ENCODE measurements around the gene PPRC1. TPM values are rescaled to one million over a fixed set of nuclear protein-coding genes. Genes with fewer than 3 reads are reported as not detected.

PPRC1 gene
- total and polyA plus RNA-seq, 7 donors = 4.2 to 39.9 (median 12.5) TPM

GRCh38 chr10:102117391-102118159, 15.3 kb upstream of the PPRC1 start:
- peak; percentile 95 for DNase-seq

DNA sequence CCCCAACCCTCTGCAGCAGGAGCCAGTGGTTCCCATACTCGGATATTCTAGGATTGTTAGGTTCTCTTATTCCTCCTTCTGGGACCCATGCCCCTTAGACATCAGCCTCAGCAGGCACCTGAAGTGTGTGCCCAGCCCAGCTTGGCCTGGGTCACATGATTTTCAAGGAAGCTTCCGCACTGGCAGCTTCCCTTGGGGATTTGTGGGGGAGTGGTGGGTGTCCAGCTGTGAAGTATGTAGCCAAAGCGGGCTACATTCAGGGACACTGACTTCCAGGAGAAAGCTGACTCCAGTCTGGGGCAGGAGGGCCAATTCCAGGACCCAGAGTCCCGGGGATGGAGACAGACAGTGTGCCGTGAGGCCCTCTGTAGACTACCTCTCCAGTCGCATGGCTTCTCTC, 14.0 kb upstream of the PPRC1 start:
- intact Hi-C loops (cut with DNase I) = loop anchor here (2.0 to 5.0 kb wide), 3 partner anchors 54 to 508 kb away; partner anchors contain the start of genes HPS6 and OGA
- Histone ChIP-seq H3K9me3 (no peaks in the 10 kb centered on the region), H3K4me1 (peaks cover 0 to 72% (median 63%) of the 10 kb centered on the region in 4 donors), H3K36me3 (no peaks in the 10 kb centered on the region), H3K27ac (peak overlapping the region; percentile 94 to 100 (median 100)), H3K27me3 (no peaks in the 10 kb centered on the region), H3K4me3 (peak overlapping the region; percentile 87 to 94 (median 89))
- 2 to 6% methylated on average over 6 of the region's 6 CpGs for whole genome bisulfite sequencing, 2 donors
- TF ChIP-seq POLR2AphosphoS5 (IDR thresholded peaks at IDR 0.05) (peak in 1 of 4 donors; percentile 33), CTCF (IDR thresholded peaks at IDR 0.05) (no peak), POLR2A (IDR thresholded peaks at IDR 0.05) (no peak)
- peak; percentile 76 for DNase-seq

More at GRCh38 chr10:102117391-102118159, 15.3 kb upstream of the PPRC1 start:
- Histone ChIP-seq H3K27me3 (no peaks in the 10 kb centered on the region), H3K9me3 (no peaks in the 10 kb centered on the region), H3K4me1 (peaks cover 0 to 84% (median 74%) of the 10 kb centered on the region in 4 donors), H3K4me3 (peak overlapping the region; percentile 87 to 94 (median 89)), H3K36me3 (no peaks in the 10 kb centered on the region), H3K27ac (peak overlapping the region; percentile 94 to 100 (median 100))
- intact Hi-C loops (cut with DNase I) = loop anchor here (2.0 to 5.0 kb wide), 3 partner anchors 53 to 510 kb away; partner anchors contain the start of genes HPS6 and OGA
- WGBS, 2 donors = 8 to 15% methylated on average over 12 of the region's 12 CpGs
- peak; percentile 21 to 72 (median 64) for TF ChIP-seq POLR2AphosphoS5 (IDR thresholded peaks at IDR 0.05)
- no peak for TF ChIP-seq POLR2A (IDR thresholded peaks at IDR 0.05)

GRCh38 chr10:102119417-102120141, 13.3 kb upstream of the PPRC1 start:
- intact Hi-C loops (cut with DNase I) = loop anchor here (2.0 to 5.0 kb wide), 4 partner anchors 55 to 508 kb away; partner anchors contain the start of genes HPS6, NFKB2 and OGA
- peak overlapping the region; percentile 87 to 94 (median 89) for H3K4me3 ChIP-seq
- no peaks in the 10 kb centered on the region for H3K27me3 ChIP-seq
- H3K27ac ChIP-seq = peak overlapping the region; percentile 94 to 100 (median 100)
- 1% methylated on average over 22 of the region's 22 CpGs for WGBS, 2 donors
- peaks cover 0 to 64% (median 58%) of the 10 kb centered on the region in 4 donors for H3K4me1 ChIP-seq
- no peaks in the 10 kb centered on the region for H3K9me3 ChIP-seq
- peak; percentile 93 for DNase-seq
- no peaks in the 10 kb centered on the region for H3K36me3 ChIP-seq
- peak in 1 of 2 donors; percentile 25 for TF ChIP-seq POLR2A (IDR thresholded peaks at IDR 0.05)
- peak in 1 of 4 donors; percentile 10 for TF ChIP-seq POLR2AphosphoS5 (IDR thresholded peaks at IDR 0.05)
- TF ChIP-seq EP300 (IDR thresholded peaks at IDR 0.05) = no peak
- no peak for TF ChIP-seq CTCF (IDR thresholded peaks at IDR 0.05)

DNA sequence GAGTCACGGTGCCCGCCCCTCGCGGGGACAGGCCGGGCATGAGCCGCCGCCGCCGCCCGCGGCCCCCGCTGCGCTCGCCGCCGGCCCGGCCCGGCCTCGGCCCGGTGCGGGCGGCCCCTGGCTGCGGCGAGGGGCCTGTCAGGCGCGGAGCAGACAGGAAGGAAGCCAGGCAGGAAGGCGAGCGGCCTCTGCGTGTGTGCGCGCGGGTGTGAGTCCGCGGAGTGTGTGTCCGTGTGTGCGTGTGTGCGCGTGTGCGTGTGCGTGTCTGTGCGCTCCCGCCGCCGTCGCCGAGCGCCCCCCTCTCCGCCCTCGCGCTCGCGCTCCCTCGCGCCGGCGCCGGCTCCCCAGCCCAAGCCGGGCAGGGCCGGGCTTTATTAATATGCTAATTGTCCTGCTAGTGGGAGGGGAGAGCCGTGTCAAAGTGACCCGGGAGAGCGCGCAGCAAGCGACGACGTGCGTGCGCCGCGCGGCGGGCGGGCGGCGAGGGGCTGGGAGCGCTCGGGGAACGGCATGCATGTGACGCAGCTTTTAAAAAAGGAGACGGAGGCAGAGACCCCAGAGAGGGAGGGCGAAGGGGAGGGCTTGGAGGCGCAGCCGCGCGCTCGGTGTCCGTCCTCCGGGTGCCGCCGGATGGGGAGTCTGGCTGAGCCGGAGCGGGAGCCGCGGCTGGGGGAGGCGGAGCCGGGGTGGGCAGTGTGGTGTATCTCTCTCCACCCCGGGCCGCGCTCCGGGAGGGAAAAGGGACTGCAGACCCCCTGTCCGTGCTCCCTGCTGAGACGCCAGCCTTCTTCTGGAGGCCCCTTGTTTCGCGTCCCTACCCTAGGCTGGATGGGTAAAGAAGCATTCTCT, 12.5 kb upstream of the PPRC1 start, which contains the start of gene LDB1:
LDB1 (minus strand) TSS at position 227 of the 849 bp plus-strand sequence. CDS start 258 bp downstream, outside the sequence.
- peak; percentile 92 for DNase-seq
- H3K36me3 ChIP-seq = no peaks in the 10 kb centered on the region
- intact Hi-C loops (cut with DNase I) = loop anchor here (2.0 kb wide), 1 partner anchor 274 kb away; the partner anchor contains the start of gene NFKB2
- peak within 1 kb of the TSS; percentile 87 to 94 (median 89) for H3K4me3 ChIP-seq
- peak in 1 of 4 donors; percentile 39 for TF ChIP-seq EP300 (IDR thresholded peaks at IDR 0.05)
- peak; percentile 94 to 99 (median 98) for TF ChIP-seq POLR2AphosphoS5 (IDR thresholded peaks at IDR 0.05)
- peak; percentile 90 to 95 for TF ChIP-seq POLR2A (IDR thresholded peaks at IDR 0.05)
- no peak for TF ChIP-seq CTCF (IDR thresholded peaks at IDR 0.05)
- H3K4me1 ChIP-seq = peaks cover 0 to 59% (median 54%) of the 10 kb centered on the region in 4 donors
- H3K27me3 ChIP-seq = no peaks in the 10 kb centered on the region
- peak within 1 kb of the TSS; percentile 94 to 100 (median 100) for H3K27ac ChIP-seq
- no peaks in the 10 kb centered on the region for H3K9me3 ChIP-seq
- WGBS, 2 donors = 0% methylated on average over 104 of the region's 104 CpGs

All from sigmoid colon (tissue), 7 donors.